Large intestine (tissue), 1 donor: Measurements from ENCODE around the gene SORBS1. TPM values are rescaled to one million over a fixed set of nuclear protein-coding genes. Genes with fewer than 3 reads are reported as not detected.

Source experiments
- polyA plus RNA-seq: library from polyadenylated mRNA; unstranded; fragments of 120-200 nt; gene quantifications from one replicate; pipeline ENCODE4 v1.2.1, GENCODE V29; 2013

The SORBS1 gene
- polyA plus RNA-seq, 1 donor: 60.2 TPM

Other genes starting within 250 kb of the SORBS1 start
- gene ALDH18A1, start 95.3 kb upstream of the SORBS1 start, polyA plus RNA-seq: 209 TPM
- gene TCTN3, start 132.6 kb upstream of the SORBS1 start, polyA plus RNA-seq: 66.9 TPM
- gene ENTPD1, start 194.8 kb upstream of the SORBS1 start, polyA plus RNA-seq: 21.3 TPM